ENCODE measurements around the gene RAB40C. TPM values are rescaled to one million over a fixed set of nuclear protein-coding genes. Genes with fewer than 3 reads are reported as not detected.

Gene RAB40C
- total RNA-seq, 2 experiments from 2014 or later: 8.9 to 9.6 TPM

- intact Hi-C loops (cut with DNase I, micrococcal nuclease): no loop called here
- Mint-ChIP-seq H3K36me3 (ENCODE audit: low read depth) (peaks cover 14% of the 10 kb centered on the region), H3K27me3 (no peaks in the 10 kb centered on the region), H3K4me3 (no peak overlapping the region), H3K27ac (no peak overlapping the region), H3K4me1 (peaks cover 7% of the 10 kb centered on the region), H3K9me3 (ENCODE audit: low read depth) (no peaks in the 10 kb centered on the region)
- DNase-seq: no peak
- CTCF ChIA-PET: interaction anchor here (1.9 kb wide), 1 partner anchor 15 kb away, joined by 5 read pairs; no protein-coding TSS in a partner anchor
- POLR2A ChIA-PET: interaction anchor here (0.5 kb wide), 1 partner anchor 442 kb away, joined by 3 read pairs; no protein-coding TSS in a partner anchor
- ATAC-seq: no peak
These were observed 72.7 kb downstream of the RAB40C start for GRCh38 chr16:662597-662996.

DNA sequence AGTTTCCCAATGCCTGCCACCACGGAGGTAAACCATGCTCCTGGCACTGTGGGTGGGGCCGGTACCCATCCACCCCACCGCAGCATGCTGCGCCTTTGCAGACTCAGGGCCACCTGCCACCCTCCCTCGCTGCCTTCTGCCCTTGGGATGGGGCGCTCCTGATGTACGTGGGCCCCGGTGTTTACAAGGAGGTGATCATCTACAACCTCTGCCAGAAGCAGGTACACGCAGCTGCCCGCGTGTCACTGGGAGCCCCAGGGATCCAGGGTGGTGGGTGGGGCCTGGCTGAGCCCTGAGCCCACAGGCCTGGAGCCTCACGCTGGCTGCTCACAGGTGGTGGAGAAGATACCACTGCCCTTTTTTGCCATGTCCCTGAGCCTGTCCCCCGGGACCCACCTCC, 76.7 kb downstream of the RAB40C start:
- Mint-ChIP-seq H3K4me1 (peaks cover 6% of the 10 kb centered on the region), H3K27me3 (no peaks in the 10 kb centered on the region), H3K9me3 (ENCODE audit: low read depth) (no peaks in the 10 kb centered on the region), H3K27ac (no peak overlapping the region), H3K36me3 (ENCODE audit: low read depth) (peaks cover 17% of the 10 kb centered on the region), H3K4me3 (no peak overlapping the region)
- intact Hi-C loops (cut with DNase I, micrococcal nuclease): no loop called here
- CTCF ChIA-PET: no interaction called here
- ATAC-seq (no peak), DNase-seq (no peak)
- POLR2A ChIA-PET: interaction anchor here (0.6 kb wide), 1 partner anchor 105 kb away, joined by 3 read pairs; no protein-coding TSS in a partner anchor

GRCh38 chr16:667113-667779, 77.4 kb downstream of the RAB40C start:
- CTCF ChIA-PET: interaction anchor here (0.6 to 1.3 kb wide), 5 partner anchors 8 to 69 kb away, joined by 3 to 6 read pairs (median 3); partner anchors contain the start of gene WDR90
- POLR2A ChIA-PET: no interaction called here
- DNase-seq: no peak
- H3K4me1 Mint-ChIP-seq: peaks cover 6% of the 10 kb centered on the region
- peaks cover 19% of the 10 kb centered on the region for H3K36me3 Mint-ChIP-seq (ENCODE audit: low read depth)
- no peaks in the 10 kb centered on the region for H3K9me3 Mint-ChIP-seq (ENCODE audit: low read depth)
- peak overlapping the region; percentile 76 for H3K4me3 Mint-ChIP-seq
- no peak for ATAC-seq
- no peaks in the 10 kb centered on the region for H3K27me3 Mint-ChIP-seq
- intact Hi-C loops (cut with DNase I, micrococcal nuclease): no loop called here
- H3K27ac Mint-ChIP-seq: peak overlapping the region; percentile 85

GRCh38 chr16:667780-668518, 78.1 kb downstream of the RAB40C start, which contains the start of gene RHOT2:
TSS of gene RHOT2 (plus strand) at chr16:668132. CDS start at chr16:668200, 68 bp downstream.
- Mint-ChIP-seq H3K4me3 (peak within 1 kb of the TSS; percentile 76), H3K36me3 (ENCODE audit: low read depth) (peaks cover 17% of the 10 kb centered on the region), H3K27ac (peak within 1 kb of the TSS; percentile 85), H3K27me3 (no peaks in the 10 kb centered on the region), H3K4me1 (peaks cover 6% of the 10 kb centered on the region), H3K9me3 (ENCODE audit: low read depth) (no peaks in the 10 kb centered on the region)
- POLR2A ChIA-PET: no interaction called here
- DNase-seq (peak; percentile 96), ATAC-seq (peak; percentile 98)
- CTCF ChIA-PET: interaction anchor here (0.6 to 1.3 kb wide), 5 partner anchors 9 to 69 kb away, joined by 3 to 6 read pairs (median 3); partner anchors contain the start of gene WDR90
- intact Hi-C loops (cut with DNase I, micrococcal nuclease): loop anchor here in 1 of 2 experiments (1.0 to 2.0 kb wide), 8 partner anchors 11 to 1291 kb away; partner anchors contain the start of genes DECR2, JMJD8, METTL26 and NDUFB10

DNA sequence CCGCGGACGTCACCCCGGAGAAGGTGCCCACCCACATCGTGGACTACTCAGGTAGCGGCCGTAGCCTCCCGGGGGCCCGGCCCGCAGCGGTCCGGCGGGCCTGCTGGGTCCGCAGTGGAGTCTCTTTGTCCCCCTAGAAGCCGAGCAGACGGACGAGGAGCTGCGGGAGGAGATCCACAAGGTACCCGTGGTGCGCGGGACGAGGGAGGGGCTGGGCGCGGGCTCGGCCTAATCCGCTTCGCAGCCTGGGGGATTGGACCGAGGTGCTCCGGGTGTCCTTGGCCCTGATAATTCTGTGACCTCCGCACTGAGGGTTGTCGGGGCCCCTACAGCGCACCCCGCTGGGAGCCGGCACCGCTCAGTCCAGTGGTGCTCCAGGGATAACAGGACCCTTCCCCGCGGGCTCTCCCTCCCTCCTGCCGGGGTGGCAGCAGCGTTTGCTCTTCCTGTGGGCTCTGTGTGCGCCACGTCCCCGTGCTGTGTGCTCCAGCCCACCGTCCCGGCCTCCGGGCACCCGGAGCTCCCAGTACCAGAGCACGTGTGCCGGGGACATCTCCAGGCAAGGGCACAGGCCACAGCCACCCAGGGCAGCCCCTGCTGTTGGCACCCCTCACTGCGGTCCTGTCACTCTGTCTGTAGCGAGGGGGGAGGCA, 78.8 kb downstream of the RAB40C start:
- Mint-ChIP-seq H3K4me1 (peaks cover 6% of the 10 kb centered on the region), H3K36me3 (ENCODE audit: low read depth) (peaks cover 18% of the 10 kb centered on the region), H3K27ac (peak overlapping the region; percentile 63), H3K4me3 (peak overlapping the region; percentile 76), H3K9me3 (ENCODE audit: low read depth) (no peaks in the 10 kb centered on the region), H3K27me3 (no peaks in the 10 kb centered on the region)
- ChIA-PET CTCF (interaction anchor here (1.0 to 1.3 kb wide), 2 partner anchors 10 to 68 kb away, joined by 3 read pairs; no protein-coding TSS in a partner anchor), POLR2A (no interaction called here)
- ATAC-seq (no peak), DNase-seq (peak; percentile 43)
- intact Hi-C loops (cut with DNase I, micrococcal nuclease): loop anchor here in 1 of 2 experiments (1.0 to 2.0 kb wide), 8 partner anchors 11 to 1291 kb away; partner anchors contain the start of genes DECR2, JMJD8, METTL26 and NDUFB10

- ATAC-seq: no peak
- no peak overlapping the region for H3K27ac Mint-ChIP-seq
- intact Hi-C loops (cut with DNase I, micrococcal nuclease): loop anchor here in 1 of 2 experiments (2.0 kb wide), 3 partner anchors 15 to 269 kb away; partner anchors contain the start of genes DECR2 and JMJD8
- peak overlapping the region; percentile 76 for H3K4me3 Mint-ChIP-seq
- H3K27me3 Mint-ChIP-seq: no peaks in the 10 kb centered on the region
- H3K9me3 Mint-ChIP-seq (ENCODE audit: low read depth): no peaks in the 10 kb centered on the region
- DNase-seq: no peak
- ChIA-PET CTCF (no interaction called here), POLR2A (no interaction called here)
- H3K4me1 Mint-ChIP-seq: peaks cover 6% of the 10 kb centered on the region
- H3K36me3 Mint-ChIP-seq (ENCODE audit: low read depth): peaks cover 18% of the 10 kb centered on the region
These were observed 79.8 kb downstream of the RAB40C start for GRCh38 chr16:669666-670065.

GRCh38 chr16:670485-671352, 80.9 kb downstream of the RAB40C start:
- Mint-ChIP-seq H3K4me1 (peaks cover 9% of the 10 kb centered on the region), H3K4me3 (no peak overlapping the region), H3K9me3 (ENCODE audit: low read depth) (no peaks in the 10 kb centered on the region), H3K27me3 (peaks cover 2% of the 10 kb centered on the region), H3K27ac (no peak overlapping the region), H3K36me3 (ENCODE audit: low read depth) (peaks cover 18% of the 10 kb centered on the region)
- ATAC-seq (no peak), DNase-seq (no peak)
- intact Hi-C loops (cut with DNase I, micrococcal nuclease): no loop called here
- CTCF ChIA-PET: interaction anchor here (0.7 kb wide), 1 partner anchor 8 kb away, joined by 5 read pairs; no protein-coding TSS in a partner anchor
- POLR2A ChIA-PET: no interaction called here

- no peak overlapping the region for H3K4me3 Mint-ChIP-seq
- H3K36me3 Mint-ChIP-seq (ENCODE audit: low read depth): peaks cover 18% of the 10 kb centered on the region
- H3K9me3 Mint-ChIP-seq (ENCODE audit: low read depth): no peaks in the 10 kb centered on the region
- H3K4me1 Mint-ChIP-seq: peaks cover 9% of the 10 kb centered on the region
- ChIA-PET CTCF (no interaction called here), POLR2A (no interaction called here)
- no peak overlapping the region for H3K27ac Mint-ChIP-seq
- intact Hi-C loops (cut with DNase I, micrococcal nuclease): no loop called here
- no peak for ATAC-seq
- DNase-seq: no peak
- H3K27me3 Mint-ChIP-seq: peaks cover 2% of the 10 kb centered on the region
These were observed 81.7 kb downstream of the RAB40C start for GRCh38 chr16:671353-672131.

DNA sequence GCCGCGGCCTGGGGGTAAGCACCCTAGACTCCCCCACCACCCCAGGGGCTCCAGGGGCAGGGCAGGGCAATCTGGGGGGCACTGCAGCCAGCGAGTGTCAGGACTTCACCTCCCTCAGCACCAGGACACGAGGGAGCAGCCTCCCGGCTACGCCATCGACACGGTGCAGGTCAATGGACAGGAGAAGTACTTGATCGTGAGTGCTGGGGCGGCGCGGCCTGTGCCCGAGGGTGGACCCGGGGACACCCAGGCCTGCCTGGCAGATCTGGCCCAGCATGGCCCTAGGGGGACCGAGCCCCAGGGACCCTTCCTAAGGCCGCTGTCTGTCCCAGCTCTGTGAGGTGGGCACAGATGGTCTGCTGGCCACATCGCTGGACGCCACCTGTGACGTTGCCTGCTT, 82.5 kb downstream of the RAB40C start:
- Mint-ChIP-seq H3K4me3 (no peak overlapping the region), H3K9me3 (ENCODE audit: low read depth) (no peaks in the 10 kb centered on the region), H3K4me1 (peaks cover 12% of the 10 kb centered on the region), H3K36me3 (ENCODE audit: low read depth) (peaks cover 18% of the 10 kb centered on the region), H3K27me3 (peaks cover 2% of the 10 kb centered on the region), H3K27ac (no peak overlapping the region)
- ChIA-PET POLR2A (no interaction called here), CTCF (interaction anchor here (0.9 kb wide), 1 partner anchor 27 kb away, joined by 4 read pairs; no protein-coding TSS in a partner anchor)
- ATAC-seq (no peak), DNase-seq (no peak)
- intact Hi-C loops (cut with DNase I, micrococcal nuclease): no loop called here

- intact Hi-C loops (cut with DNase I, micrococcal nuclease): no loop called here
- Mint-ChIP-seq H3K9me3 (ENCODE audit: low read depth) (no peaks in the 10 kb centered on the region), H3K27ac (no peak overlapping the region), H3K4me1 (peaks cover 8% of the 10 kb centered on the region), H3K36me3 (ENCODE audit: low read depth) (peaks cover 18% of the 10 kb centered on the region), H3K27me3 (peaks cover 2% of the 10 kb centered on the region), H3K4me3 (no peak overlapping the region)
- DNase-seq (no peak), ATAC-seq (no peak)
- CTCF ChIA-PET: interaction anchor here (0.9 kb wide), 1 partner anchor 27 kb away, joined by 4 read pairs; no protein-coding TSS in a partner anchor
- POLR2A ChIA-PET: no interaction called here
These were observed 83.0 kb downstream of the RAB40C start for GRCh38 chr16:672851-673250.

Data from activated CD4-positive, alpha-beta T cell treated with anti-CD3 and anti-CD28 coated beads for 36 hours (primary cell).